K562 (cell line): ENCODE measurements around the gene DIAPH1. TPM values are rescaled to one million over a fixed set of nuclear protein-coding genes. Genes with fewer than 3 reads are reported as not detected.
A peak's percentile ranks its signal among the peaks of the same experiment; 100 is the strongest.

Source experiments
- ATAC-seq: fragments of 200-7000 bp; cut with Tn5 transposase; 3 replicates; pipeline ENCODE4 v1.9.1; 2020; ENCODE audit warnings: moderate library complexity
- BruUV-seq: library from RNA; stranded (reverse); fragments of 400-500 nt; replicated peaks from 2 replicates; lab custom pipeline; 2021; lab: Mats Ljungman, UMichigan
- CTCF ChIA-PET: fragments of 300-600 bp; formaldehyde crosslinking; extraction: SDS; loops from one replicate; lab custom pipeline; 2021; ENCODE audit warnings: low intra/inter-chr PET ratio; lab: Yijun Ruan, JAX
- POLR2A ChIA-PET: fragments of 300-600, 350-650 bp; sonication (Branson Sonifier 250); formaldehyde crosslinking; extraction: SDS; loops from one replicate; lab custom pipeline; 2021; ENCODE audit warnings: antibody characterized with exemption, inconsistent platforms; lab: Yijun Ruan, JAX
- DNase-seq, 4 experiments: peaks; one replicate each; pipeline versions ENCODE4 v3.0.0 to v3.0.0-alpha.2; 2011 to 2018; ENCODE audit warnings: low spot score in 3 of 4, mixed read lengths in 3 of 4; ENCODE audit errors: extremely low read depth in 1 of 4
- FAIRE-seq: peaks from 2 replicates; lab custom pipeline; 2011; peaks lifted over from hg19 to GRCh38; lab: Jason Lieb, UNC
- H2AFZ ChIP-seq: 2 replicates; pipeline ENCODE4 v1.6.0; 2011; ENCODE audit warnings: low read depth, low read length, control low read depth, inconsistent platforms
- H3K27ac ChIP-seq: fragments of 200-600 bp; 3 replicates; pipeline ENCODE4 v1.8.0; 2011; ENCODE audit warnings: low read depth, mild to moderate bottlenecking, control low read depth, inconsistent platforms, low read length, moderate library complexity, mixed read lengths; ENCODE audit errors: extremely low read depth
- H3K27me3 ChIP-seq, 2 experiments: fragments of 300-600 bp in 1 of 2; 2 replicates in 1 of 2; 3 replicates in 1 of 2; pipeline versions ENCODE4 v1.6.0 to v1.8.0; 2011; ENCODE audit warnings: inconsistent platforms in 2 of 2, low read length in 2 of 2, mild to moderate bottlenecking in 1 of 2, mixed read lengths in 1 of 2, moderate library complexity in 1 of 2; ENCODE audit not compliant: control insufficient read depth in 2 of 2, insufficient read depth in 2 of 2
- H3K36me3 ChIP-seq: fragments of 300-600 bp; 3 replicates; pipeline ENCODE4 v1.8.0; 2011; ENCODE audit warnings: mild to moderate bottlenecking, low read length, inconsistent platforms; ENCODE audit not compliant: control insufficient read depth, insufficient read depth
- H3K4me1 ChIP-seq, 2 experiments: fragments of 200-600 bp in 1 of 2; replicated peaks in 1 of 2; 2 replicates in 1 of 2; 3 replicates in 1 of 2; pipeline versions ENCODE4 v1.5.1 to v1.8.0; 2011; ENCODE audit warnings: inconsistent platforms in 2 of 2, low read length in 2 of 2, mild to moderate bottlenecking in 1 of 2, mixed read lengths in 1 of 2, moderate library complexity in 1 of 2; ENCODE audit not compliant: control insufficient read depth in 2 of 2, insufficient read depth in 2 of 2
- H3K4me2 ChIP-seq: 2 replicates; pipeline ENCODE4 v1.6.1; 2011; ENCODE audit warnings: low read length, control low read depth, inconsistent platforms, mixed read lengths; ENCODE audit not compliant: insufficient read depth
- H3K4me3 ChIP-seq: fragments of 200-600 bp; sonication (generic), shearing (Covaris generic); 2 replicates; pipeline ENCODE4 v1.5.1; 2016; ENCODE audit warnings: control low read depth, inconsistent platforms
- H3K79me2 ChIP-seq: fragments of 200-600 bp; 3 replicates; pipeline ENCODE4 v1.8.0; 2011; ENCODE audit warnings: low read length, inconsistent platforms; ENCODE audit not compliant: control insufficient read depth, insufficient read depth
- H3K9ac ChIP-seq, 2 experiments: 2 replicates each; pipeline versions ENCODE4 v1.6.0 to v1.6.1; 2011; ENCODE audit warnings: low read depth in 2 of 2, low read length in 2 of 2, control low read depth in 1 of 2, inconsistent platforms in 1 of 2, mild to moderate bottlenecking in 1 of 2, mixed read lengths in 1 of 2; ENCODE audit not compliant: insufficient read depth in 1 of 2
- H3K9me1 ChIP-seq: one replicate; pipeline ENCODE4 v1.6.0; 2011; ENCODE audit warnings: inconsistent platforms, mild to moderate bottlenecking, low read length, moderate library complexity; ENCODE audit not compliant: control insufficient read depth, insufficient read depth
- H3K9me3 ChIP-seq: replicated peaks from 2 replicates; pipeline ENCODE4 v1.5.1; 2011; ENCODE audit warnings: low read depth, low read length, inconsistent platforms; ENCODE audit not compliant: control insufficient read depth, insufficient read depth
- H4K20me1 ChIP-seq: replicated peaks from 2 replicates; pipeline ENCODE4 v1.6.1; 2011; ENCODE audit warnings: low read length, inconsistent platforms, mixed read lengths; ENCODE audit not compliant: control insufficient read depth, insufficient read depth
- DACH1 ChIP-seq: fragments of 450-650 bp; IDR thresholded peaks from 2 replicates; pipeline ENCODE4 v1.6.1; 2018; ENCODE audit not compliant: partially characterized antibody
- DIDO1 ChIP-seq: fragments of 450-650 bp; IDR thresholded peaks from 2 replicates; pipeline ENCODE4 v1.6.1; 2016; ENCODE audit warnings: low read depth, missing biosample characterization, missing genetic modification characterization
- DMBX1 ChIP-seq: fragments of 250-450 bp; sonication (Bioruptor Pico); IDR thresholded peaks from 2 replicates; pipeline ENCODE4 v1.8.0; 2022; ENCODE audit warnings: inconsistent platforms, mild to moderate bottlenecking, moderate library complexity, borderline replicate concordance
- EWSR1 ChIP-seq: fragments of 450-650 bp; IDR thresholded peaks from 2 replicates; pipeline ENCODE4 v1.6.1; 2018; ENCODE audit warnings: borderline replicate concordance, mild to moderate bottlenecking, low read depth, moderate library complexity; ENCODE audit not compliant: partially characterized antibody
- NFE2L1 ChIP-seq: fragments of 450-650 bp; IDR thresholded peaks from 2 replicates; pipeline ENCODE4 v1.6.1; 2016; ENCODE audit warnings: missing genetic modification characterization, low read depth, mild to moderate bottlenecking, missing compliant biosample characterization, moderate library complexity, borderline replicate concordance
- RNF2 ChIP-seq: sonication (generic); IDR thresholded peaks from 2 replicates; pipeline ENCODE4 v1.6.1; 2016
- SMAD2 ChIP-seq: fragments of 150-350 bp; IDR thresholded peaks from 2 replicates; pipeline ENCODE4 v1.6.1; 2014; ENCODE audit warnings: low read depth, mild to moderate bottlenecking, low read length
- ZBTB7A ChIP-seq: IDR thresholded peaks from 2 replicates; pipeline ENCODE4 v1.6.1; 2011; ENCODE audit warnings: low read depth, mild to moderate bottlenecking, low read length, moderate library complexity, borderline replicate concordance; ENCODE audit not compliant: control insufficient read depth
- ZNF707 ChIP-seq: fragments of 250-450 bp; sonication (Bioruptor Pico); conservative IDR thresholded peaks from 2 replicates; pipeline ENCODE4 v1.8.0; 2022; ENCODE audit warnings: inconsistent platforms, mild to moderate bottlenecking, moderate library complexity
- in situ Hi-C: fragments of 300-500 bp; cut with MboI; formaldehyde crosslinking; loops from 4 replicates; pipeline ENCODE4 v1.15.0; 2018; ENCODE audit warnings: inconsistent platforms, mixed read lengths
- intact Hi-C: fragments of 100-400 bp; cut with micrococcal nuclease; formaldehyde crosslinking; loops from 2 replicates; pipeline ENCODE4 v1.14.2; 2022
- polyA plus RNA-seq, 8 experiments: library from polyadenylated mRNA; depleted of rRNA in 4 of 8; stranded (reverse) in 5 of 8; unstranded in 3 of 8; fragments of >200 nt; fragmentation: Nextera tagmentation in 2 of 8; fragmentation: Illumina TruSeq in 1 of 8; extraction: Ambion mirVana in 2 of 8; extraction: Trizol in 1 of 8; gene quantifications; 2 replicates each; pipeline versions ENCODE4 v1.2.1 to v1.2.3, GENCODE V29; 2011 to 2014; ENCODE audit warnings: inconsistent platforms in 1 of 8, missing spikeins in 1 of 8
- total RNA-seq, 7 experiments: library from RNA; depleted of rRNA in 6 of 7; stranded (reverse); fragments of >200 nt in 6 of 7; fragmentation: Illumina TruSeq in 2 of 7; extraction: Trizol in 2 of 7; gene quantifications; 2 replicates each; pipeline versions ENCODE4 v1.2.1 to v1.2.3, GENCODE V29; 2011 to 2021; ENCODE audit warnings: low replicate concordance in 1 of 7
- TF ChIP-seq, protein P1 (sequence below): fragments of 450-650 bp; formaldehyde crosslinking; IDR thresholded peaks from 2 replicates; pipeline ENCODE4 v1.4.0; 2020; ENCODE audit warnings: mild to moderate bottlenecking, moderate library complexity

The DIAPH1 gene
- total and polyA plus RNA-seq, 9 of the 15 experiments (the other 6 are each of a cell fraction or from before 2014, with no cell fraction given), result 60.8 to 328 (median 97.8) TPM

GRCh38 chr5:141560151-141560550, 58.6 kb downstream of the DIAPH1 start:
- intact Hi-C loops (loop anchor here (5.0 kb wide), 1 partner anchor 223 kb away; the partner anchor contains the start of gene PCDHGA2), in situ Hi-C loops (loop anchor here (5.0 to 10.0 kb wide), 2 partner anchors 138 to 325 kb away; partner anchors contain the start of gene PCDHGA11)
- no peaks in the 10 kb centered on the region for H3K27me3 ChIP-seq
- peak overlapping the region; percentile 25; the same call in 1 of the 3 replicates for H3K27ac ChIP-seq
- FAIRE-seq, result no peak
- no peaks in the 10 kb centered on the region for H4K20me1 ChIP-seq
- ATAC-seq, result no peak
- peaks cover 98% of the 10 kb centered on the region for H3K36me3 ChIP-seq
- POLR2A ChIA-PET, result no interaction called here
- H3K9ac ChIP-seq, result no peak overlapping the region
- BruUV-seq, result no TSS peak
- no peak overlapping the region for H2AFZ ChIP-seq
- peaks cover 0 to 4% of the 10 kb centered on the region in 2 experiments; a peak in 1 of 5 replicates for H3K4me1 ChIP-seq
- no peak overlapping the region for H3K4me2 ChIP-seq
- H3K9me1 ChIP-seq, result no peaks in the 10 kb centered on the region
- H3K4me3 ChIP-seq, result no peak overlapping the region
- no peak for TF ChIP-seq DIDO1 (tag)
- TF ChIP-seq, protein P1, sequence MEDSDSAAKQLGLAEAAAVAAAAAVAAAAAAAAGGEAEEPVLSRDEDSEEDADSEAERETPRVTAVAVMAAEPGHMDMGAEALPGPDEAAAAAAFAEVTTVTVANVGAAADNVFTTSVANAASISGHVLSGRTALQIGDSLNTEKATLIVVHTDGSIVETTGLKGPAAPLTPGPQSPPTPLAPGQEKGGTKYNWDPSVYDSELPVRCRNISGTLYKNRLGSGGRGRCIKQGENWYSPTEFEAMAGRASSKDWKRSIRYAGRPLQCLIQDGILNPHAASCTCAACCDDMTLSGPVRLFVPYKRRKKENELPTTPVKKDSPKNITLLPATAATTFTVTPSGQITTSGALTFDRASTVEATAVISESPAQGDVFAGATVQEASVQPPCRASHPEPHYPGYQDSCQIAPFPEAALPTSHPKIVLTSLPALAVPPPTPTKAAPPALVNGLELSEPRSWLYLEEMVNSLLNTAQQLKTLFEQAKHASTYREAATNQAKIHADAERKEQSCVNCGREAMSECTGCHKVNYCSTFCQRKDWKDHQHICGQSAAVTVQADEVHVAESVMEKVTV, result no peak
- no peak for TF ChIP-seq ZNF707
- TF ChIP-seq EWSR1, result no peak
- TF ChIP-seq DACH1, result no peak
- no peak for TF ChIP-seq ZBTB7A
- no peak for TF ChIP-seq RNF2
- TF ChIP-seq SMAD2, result no peak
- TF ChIP-seq DMBX1 (CRISPR knock-in tag), result no peak
- no peak for TF ChIP-seq NFE2L1 (tag)
- TF ChIP-seq, all 486 proteins: peak for 0
- H3K9me3 ChIP-seq, result no peaks in the 10 kb centered on the region
- H3K79me2 ChIP-seq, result peaks cover 48% of the 10 kb centered on the region
- DNase-seq, result no peak
- CTCF ChIA-PET, result interaction anchor here (0.6 to 1.6 kb wide), 7 partner anchors 209 to 369 kb away, joined by 3 to 4 read pairs (median 3); partner anchors contain the start of genes PCDHGA3 and TAF7
